Gastrocnemius medialis (tissue), 4 donors: ENCODE data around the gene CPTP. TPM values are rescaled to one million over a fixed set of nuclear protein-coding genes. Genes with fewer than 3 reads are reported as not detected.

Experiments used
- ATAC-seq, 2 donors: fragments of 150-250 bp; one replicate each; pipeline ENCODE4 v1.9.1; 2016
- DNase-seq, 2 donors: peaks; one replicate each; pipeline ENCODE4 v3.0.0-alpha.2; 2019
- H3K27ac ChIP-seq, 4 donors: fragments of 200-600 bp; sonication (generic); 1 replicate in 1 of 4; 2 replicates in 3 of 4; pipeline ENCODE4 v1.5.1; 2016 to 2018; ENCODE audit warnings: mild to moderate bottlenecking in 2 of 4, moderate library complexity in 1 of 4
- H3K27me3 ChIP-seq, 3 donors: fragments of 200-600 bp; sonication (generic) in 2 of 3; 1 replicate in 1 of 3; 2 replicates in 2 of 3; pipeline versions ENCODE4 v1.5.1 to v1.6.0; 2016 to 2019; ENCODE audit warnings: mild to moderate bottlenecking in 1 of 3, moderate library complexity in 1 of 3
- H3K36me3 ChIP-seq, 2 donors: fragments of 200-600 bp; sonication (generic) in 1 of 2; one replicate each; pipeline ENCODE4 v1.5.1; 2017 to 2018
- H3K4me1 ChIP-seq, 2 donors: fragments of 200-600 bp; sonication (generic) in 1 of 2; one replicate each; pipeline ENCODE4 v1.5.1; 2016 to 2017; ENCODE audit warnings: mild to moderate bottlenecking in 2 of 2
- H3K4me3 ChIP-seq, 4 donors: fragments of 200-600 bp; sonication (generic) in 3 of 4; 1 replicate in 1 of 4; 2 replicates in 3 of 4; pipeline ENCODE4 v1.5.1; 2016 to 2019; ENCODE audit warnings: mild to moderate bottlenecking in 2 of 4
- H3K9me3 ChIP-seq, 3 donors: fragments of 200-600 bp; sonication (generic) in 2 of 3; 1 replicate in 1 of 3; 2 replicates in 2 of 3; pipeline ENCODE4 v1.5.1; 2016 to 2019
- CTCF ChIP-seq, 5 experiments: fragments of 450-650 bp in 3 of 5; fragments of 200-600 bp in 2 of 5; sonication (generic) in 2 of 5; IDR thresholded peaks in 4 of 5; conservative IDR thresholded peaks in 1 of 5; 1 replicate in 4 of 5; 2 replicates in 1 of 5; pipeline ENCODE4 v1.5.1; 2016 to 2019; ENCODE audit warnings: antibody characterized with exemption in 5 of 5, mild to moderate bottlenecking in 3 of 5, moderate library complexity in 3 of 5
- POLR2A ChIP-seq, 2 donors: fragments of 450-650 bp; IDR thresholded peaks; one replicate each; pipeline ENCODE4 v1.6.1; 2017; ENCODE audit warnings: antibody characterized with exemption in 2 of 2, mild to moderate bottlenecking in 2 of 2, moderate library complexity in 2 of 2
- in situ Hi-C, 4 donors: fragments of 200-750 bp; cut with MboI; loops; one replicate each; pipeline versions ENCODE4 v1.15.0 to v1.8.0; 2017; ENCODE audit warnings: low sequenced_read_pairs in 4 of 4
- intact Hi-C: fragments of 100-400 bp; cut with DNase I; formaldehyde crosslinking; loops from one replicate; pipeline ENCODE4 v1.15.1; 2023; ENCODE audit warnings: low total_unique reads
- total RNA-seq, 4 donors: library from RNA; depleted of rRNA; stranded (reverse); fragments of >200 nt; gene quantifications; one replicate each; pipeline versions ENCODE4 v1.1.0 to v1.2.3, GENCODE V29; 2016

The CPTP gene
- total RNA-seq, 4 donors from 2014 or later = 22.7 to 64.9 (median 34.0) TPM

GRCh38 chr1:1338278-1338677, 13.7 kb downstream of the CPTP start:
- in situ Hi-C loops (no loop called here), intact Hi-C loops (no loop called here)
- Histone ChIP-seq H3K4me3 (no peak overlapping the region), H3K27ac (no peak overlapping the region), H3K27me3 (no peaks in the 10 kb centered on the region), H3K36me3 (peaks cover 0 to 57% of the 10 kb centered on the region in 2 donors), H3K9me3 (no peaks in the 10 kb centered on the region), H3K4me1 (peaks cover 6 to 23% of the 10 kb centered on the region in 2 donors)
- no peak for DNase-seq
- no peak for ATAC-seq
- TF ChIP-seq POLR2A (IDR thresholded peaks at IDR 0.05) (no peak), CTCF (IDR thresholded peaks at IDR 0.05 in 4 of 5, conservative IDR thresholded peaks at IDR 0.05 in 1 of 5) (no peak)

- intact Hi-C loops (no loop called here), in situ Hi-C loops (no loop called here)
- Histone ChIP-seq H3K27me3 (no peaks in the 10 kb centered on the region), H3K4me3 (no peak overlapping the region), H3K27ac (no peak overlapping the region), H3K36me3 (peaks cover 0 to 57% of the 10 kb centered on the region in 2 donors), H3K4me1 (peaks cover 23 to 35% of the 10 kb centered on the region in 2 donors), H3K9me3 (no peaks in the 10 kb centered on the region)
- TF ChIP-seq CTCF (IDR thresholded peaks at IDR 0.05 in 4 of 5, conservative IDR thresholded peaks at IDR 0.05 in 1 of 5) = no peak
- no peak for TF ChIP-seq POLR2A (IDR thresholded peaks at IDR 0.05)
- ATAC-seq (no peak), DNase-seq (no peak)
Measured at GRCh38 chr1:1340185-1340584, 15.6 kb downstream of the CPTP start.

GRCh38 chr1:1340791-1341548, 16.4 kb downstream of the CPTP start:
- TF ChIP-seq POLR2A (IDR thresholded peaks at IDR 0.05) = no peak
- TF ChIP-seq CTCF (IDR thresholded peaks at IDR 0.05 in 4 of 5, conservative IDR thresholded peaks at IDR 0.05 in 1 of 5) = no peak
- peaks cover 30 to 43% of the 10 kb centered on the region in 2 donors for H3K4me1 ChIP-seq
- no peak for DNase-seq
- ATAC-seq = no peak
- no peaks in the 10 kb centered on the region for H3K9me3 ChIP-seq
- no peak overlapping the region for H3K27ac ChIP-seq
- H3K27me3 ChIP-seq = no peaks in the 10 kb centered on the region
- H3K4me3 ChIP-seq = no peak overlapping the region
- in situ Hi-C loops (no loop called here), intact Hi-C loops (no loop called here)
- H3K36me3 ChIP-seq = peaks cover 0 to 55% of the 10 kb centered on the region in 2 donors

- TF ChIP-seq POLR2A (IDR thresholded peaks at IDR 0.05) = no peak
- TF ChIP-seq CTCF (IDR thresholded peaks at IDR 0.05 in 4 of 5, conservative IDR thresholded peaks at IDR 0.05 in 1 of 5) = no peak
- Histone ChIP-seq H3K36me3 (peaks cover 0 to 51% of the 10 kb centered on the region in 2 donors), H3K27ac (no peak overlapping the region), H3K4me1 (peaks cover 37 to 49% of the 10 kb centered on the region in 2 donors), H3K27me3 (no peaks in the 10 kb centered on the region), H3K4me3 (no peak overlapping the region), H3K9me3 (no peaks in the 10 kb centered on the region)
- DNase-seq (no peak), ATAC-seq (no peak)
- intact Hi-C loops = no loop called here
- in situ Hi-C loops = no loop called here
Measured at GRCh38 chr1:1341549-1342021, 17.0 kb downstream of the CPTP start.
